Measurements from ENCODE around the gene CEACAM1. TPM values are rescaled to one million over a fixed set of nuclear protein-coding genes. Genes with fewer than 3 reads are reported as not detected.

CEACAM1 gene
- total and polyA plus RNA-seq, 2 experiments from 2014 or later: 0.63 to 3.0 TPM

DNA sequence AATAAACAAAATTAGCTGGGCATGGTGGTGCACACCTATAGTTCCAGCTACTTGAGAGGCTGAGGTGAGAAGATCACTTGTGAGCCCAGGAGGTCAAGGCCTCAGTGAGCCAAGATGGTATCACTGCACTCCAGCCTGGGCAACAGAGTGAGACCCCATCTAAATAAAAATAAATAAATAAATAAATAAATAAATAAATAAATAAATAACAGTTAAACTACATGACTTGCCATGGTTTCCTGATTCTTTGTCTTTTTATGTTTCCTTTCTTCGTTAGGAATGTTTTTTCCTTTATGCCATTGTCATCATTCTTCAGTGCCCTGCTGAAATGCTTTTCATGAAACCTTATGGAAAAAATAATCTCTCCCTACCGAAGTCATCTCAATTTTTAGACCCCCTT is 50.3 kb downstream of the CEACAM1 start:
- Mint-ChIP-seq H3K4me1 (peaks cover 39% of the 10 kb centered on the region), H3K36me3 (ENCODE audit: low read depth) (peaks cover 3% of the 10 kb centered on the region), H3K9me3 (peaks cover 2% of the 10 kb centered on the region; the same call in 1 of the 3 replicates), H3K4me3 (no peak overlapping the region), H3K27ac (no peak overlapping the region), H3K27me3 (ENCODE audit: insufficient read depth, low read depth, poor library complexity) (peaks cover 6% of the 10 kb centered on the region)
- H3K27ac ChIP-seq (ENCODE audit: low read depth): no peak overlapping the region
- no peak overlapping the region for H2AFZ ChIP-seq
- no peak overlapping the region for H3K4me3 ChIP-seq
- H3K9me2 ChIP-seq (ENCODE audit: insufficient read depth): no peaks in the 10 kb centered on the region
- no peak for ATAC-seq
- H3K36me3 ChIP-seq (ENCODE audit: insufficient read depth): no peaks in the 10 kb centered on the region
- no peaks in the 10 kb centered on the region for H3K79me2 ChIP-seq (replicated peaks; ENCODE audit: insufficient read depth)
- TF ChIP-seq, protein P1, sequence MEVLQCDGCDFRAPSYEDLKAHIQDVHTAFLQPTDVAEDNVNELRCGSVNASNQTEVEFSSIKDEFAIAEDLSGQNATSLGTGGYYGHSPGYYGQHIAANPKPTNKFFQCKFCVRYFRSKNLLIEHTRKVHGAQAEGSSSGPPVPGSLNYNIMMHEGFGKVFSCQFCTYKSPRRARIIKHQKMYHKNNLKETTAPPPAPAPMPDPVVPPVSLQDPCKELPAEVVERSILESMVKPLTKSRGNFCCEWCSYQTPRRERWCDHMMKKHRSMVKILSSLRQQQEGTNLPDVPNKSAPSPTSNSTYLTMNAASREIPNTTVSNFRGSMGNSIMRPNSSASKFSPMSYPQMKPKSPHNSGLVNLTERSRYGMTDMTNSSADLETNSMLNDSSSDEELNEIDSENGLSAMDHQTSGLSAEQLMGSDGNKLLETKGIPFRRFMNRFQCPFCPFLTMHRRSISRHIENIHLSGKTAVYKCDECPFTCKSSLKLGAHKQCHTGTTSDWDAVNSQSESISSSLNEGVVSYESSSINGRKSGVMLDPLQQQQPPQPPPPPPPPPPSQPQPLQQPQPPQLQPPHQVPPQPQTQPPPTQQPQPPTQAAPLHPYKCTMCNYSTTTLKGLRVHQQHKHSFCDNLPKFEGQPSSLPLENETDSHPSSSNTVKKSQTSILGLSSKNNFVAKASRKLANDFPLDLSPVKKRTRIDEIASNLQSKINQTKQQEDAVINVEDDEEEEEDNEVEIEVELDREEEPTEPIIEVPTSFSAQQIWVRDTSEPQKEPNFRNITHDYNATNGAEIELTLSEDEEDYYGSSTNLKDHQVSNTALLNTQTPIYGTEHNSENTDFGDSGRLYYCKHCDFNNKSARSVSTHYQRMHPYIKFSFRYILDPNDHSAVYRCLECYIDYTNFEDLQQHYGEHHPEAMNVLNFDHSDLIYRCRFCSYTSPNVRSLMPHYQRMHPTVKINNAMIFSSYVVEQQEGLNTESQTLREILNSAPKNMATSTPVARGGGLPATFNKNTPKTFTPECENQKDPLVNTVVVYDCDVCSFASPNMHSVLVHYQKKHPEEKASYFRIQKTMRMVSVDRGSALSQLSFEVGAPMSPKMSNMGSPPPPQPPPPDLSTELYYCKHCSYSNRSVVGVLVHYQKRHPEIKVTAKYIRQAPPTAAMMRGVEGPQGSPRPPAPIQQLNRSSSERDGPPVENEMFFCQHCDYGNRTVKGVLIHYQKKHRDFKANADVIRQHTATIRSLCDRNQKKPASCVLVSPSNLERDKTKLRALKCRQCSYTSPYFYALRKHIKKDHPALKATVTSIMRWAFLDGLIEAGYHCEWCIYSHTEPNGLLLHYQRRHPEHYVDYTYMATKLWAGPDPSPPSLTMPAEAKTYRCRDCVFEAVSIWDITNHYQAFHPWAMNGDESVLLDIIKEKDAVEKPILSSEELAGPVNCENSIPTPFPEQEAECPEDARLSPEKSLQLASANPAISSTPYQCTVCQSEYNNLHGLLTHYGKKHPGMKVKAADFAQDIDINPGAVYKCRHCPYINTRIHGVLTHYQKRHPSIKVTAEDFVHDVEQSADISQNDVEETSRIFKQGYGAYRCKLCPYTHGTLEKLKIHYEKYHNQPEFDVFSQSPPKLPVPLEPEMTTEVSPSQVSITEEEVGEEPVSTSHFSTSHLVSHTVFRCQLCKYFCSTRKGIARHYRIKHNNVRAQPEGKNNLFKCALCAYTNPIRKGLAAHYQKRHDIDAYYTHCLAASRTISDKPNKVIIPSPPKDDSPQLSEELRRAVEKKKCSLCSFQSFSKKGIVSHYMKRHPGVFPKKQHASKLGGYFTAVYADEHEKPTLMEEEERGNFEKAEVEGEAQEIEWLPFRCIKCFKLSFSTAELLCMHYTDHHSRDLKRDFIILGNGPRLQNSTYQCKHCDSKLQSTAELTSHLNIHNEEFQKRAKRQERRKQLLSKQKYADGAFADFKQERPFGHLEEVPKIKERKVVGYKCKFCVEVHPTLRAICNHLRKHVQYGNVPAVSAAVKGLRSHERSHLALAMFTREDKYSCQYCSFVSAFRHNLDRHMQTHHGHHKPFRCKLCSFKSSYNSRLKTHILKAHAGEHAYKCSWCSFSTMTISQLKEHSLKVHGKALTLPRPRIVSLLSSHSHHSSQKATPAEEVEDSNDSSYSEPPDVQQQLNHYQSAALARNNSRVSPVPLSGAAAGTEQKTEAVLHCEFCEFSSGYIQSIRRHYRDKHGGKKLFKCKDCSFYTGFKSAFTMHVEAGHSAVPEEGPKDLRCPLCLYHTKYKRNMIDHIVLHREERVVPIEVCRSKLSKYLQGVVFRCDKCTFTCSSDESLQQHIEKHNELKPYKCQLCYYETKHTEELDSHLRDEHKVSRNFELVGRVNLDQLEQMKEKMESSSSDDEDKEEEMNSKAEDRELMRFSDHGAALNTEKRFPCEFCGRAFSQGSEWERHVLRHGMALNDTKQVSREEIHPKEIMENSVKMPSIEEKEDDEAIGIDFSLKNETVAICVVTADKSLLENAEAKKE (CRISPR knock-in tag; IDR thresholded peaks at IDR 0.05): no peak
- TF ChIP-seq NANOG (IDR thresholded peaks at IDR 0.05; ENCODE audit: borderline replicate concordance) (no peak), JUNB (IDR thresholded peaks at IDR 0.05; ENCODE audit: unreplicated experiment) (no peak), ETS1 (IDR thresholded peaks at IDR 0.05) (no peak), STAT1 (IDR thresholded peaks at IDR 0.05; ENCODE audit: unreplicated experiment) (no peak), ZNF331 (CRISPR knock-in tag; IDR thresholded peaks at IDR 0.05; ENCODE audit: low read depth) (no peak), EZH2phosphoT487 (IDR thresholded peaks at IDR 0.05; ENCODE audit: unreplicated experiment) (no peak)
- H3K4me1 ChIP-seq (ENCODE audit: insufficient read depth): peaks cover 44% of the 10 kb centered on the region
- H4K20me1 ChIP-seq (replicated peaks; ENCODE audit: insufficient read depth): no peaks in the 10 kb centered on the region
- no peak for DNase-seq (ENCODE audit: low spot score)
- H3K27me3 ChIP-seq (ENCODE audit: insufficient read depth): no peaks in the 10 kb centered on the region
- peaks cover 12% of the 10 kb centered on the region for H3F3A ChIP-seq (replicated peaks; ENCODE audit: low read depth)
- H3K4me2 ChIP-seq: no peak overlapping the region

All from GM23338 (cell line).